ENCODE data around the gene RIMS1. TPM values are rescaled to one million over a fixed set of nuclear protein-coding genes. Genes with fewer than 3 reads are reported as not detected.

The RIMS1 gene
- total and polyA plus RNA-seq, 9 of the 15 experiments (the other 6 are each of a cell fraction or from before 2014, with no cell fraction given): not detected

- TF ChIP-seq, protein P1, sequence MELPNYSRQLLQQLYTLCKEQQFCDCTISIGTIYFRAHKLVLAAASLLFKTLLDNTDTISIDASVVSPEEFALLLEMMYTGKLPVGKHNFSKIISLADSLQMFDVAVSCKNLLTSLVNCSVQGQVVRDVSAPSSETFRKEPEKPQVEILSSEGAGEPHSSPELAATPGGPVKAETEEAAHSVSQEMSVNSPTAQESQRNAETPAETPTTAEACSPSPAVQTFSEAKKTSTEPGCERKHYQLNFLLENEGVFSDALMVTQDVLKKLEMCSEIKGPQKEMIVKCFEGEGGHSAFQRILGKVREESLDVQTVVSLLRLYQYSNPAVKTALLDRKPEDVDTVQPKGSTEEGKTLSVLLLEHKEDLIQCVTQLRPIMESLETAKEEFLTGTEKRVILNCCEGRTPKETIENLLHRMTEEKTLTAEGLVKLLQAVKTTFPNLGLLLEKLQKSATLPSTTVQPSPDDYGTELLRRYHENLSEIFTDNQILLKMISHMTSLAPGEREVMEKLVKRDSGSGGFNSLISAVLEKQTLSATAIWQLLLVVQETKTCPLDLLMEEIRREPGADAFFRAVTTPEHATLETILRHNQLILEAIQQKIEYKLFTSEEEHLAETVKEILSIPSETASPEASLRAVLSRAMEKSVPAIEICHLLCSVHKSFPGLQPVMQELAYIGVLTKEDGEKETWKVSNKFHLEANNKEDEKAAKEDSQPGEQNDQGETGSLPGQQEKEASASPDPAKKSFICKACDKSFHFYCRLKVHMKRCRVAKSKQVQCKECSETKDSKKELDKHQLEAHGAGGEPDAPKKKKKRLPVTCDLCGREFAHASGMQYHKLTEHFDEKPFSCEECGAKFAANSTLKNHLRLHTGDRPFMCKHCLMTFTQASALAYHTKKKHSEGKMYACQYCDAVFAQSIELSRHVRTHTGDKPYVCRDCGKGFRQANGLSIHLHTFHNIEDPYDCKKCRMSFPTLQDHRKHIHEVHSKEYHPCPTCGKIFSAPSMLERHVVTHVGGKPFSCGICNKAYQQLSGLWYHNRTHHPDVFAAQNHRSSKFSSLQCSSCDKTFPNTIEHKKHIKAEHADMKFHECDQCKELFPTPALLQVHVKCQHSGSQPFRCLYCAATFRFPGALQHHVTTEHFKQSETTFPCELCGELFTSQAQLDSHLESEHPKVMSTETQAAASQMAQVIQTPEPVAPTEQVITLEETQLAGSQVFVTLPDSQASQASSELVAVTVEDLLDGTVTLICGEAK (IDR thresholded peaks at IDR 0.05): peak; percentile 53; the same call in 1 of the 2 replicates
- TF ChIP-seq, protein P1 (CRISPR knock-in tag; IDR thresholded peaks at IDR 0.05): no peak
- TF ChIP-seq GABPA (tag; conservative IDR thresholded peaks at IDR 0.05; ENCODE audit: low read depth) (peak; percentile 63), HEY1 (CRISPR knock-in tag; IDR thresholded peaks at IDR 0.05; ENCODE audit: borderline replicate concordance) (no peak)
Observed at GRCh38 chr6:72386324-72386723, 500.0 kb downstream of the RIMS1 start (continued).
